Measurements from ENCODE around the gene MRPS24.

DNA sequence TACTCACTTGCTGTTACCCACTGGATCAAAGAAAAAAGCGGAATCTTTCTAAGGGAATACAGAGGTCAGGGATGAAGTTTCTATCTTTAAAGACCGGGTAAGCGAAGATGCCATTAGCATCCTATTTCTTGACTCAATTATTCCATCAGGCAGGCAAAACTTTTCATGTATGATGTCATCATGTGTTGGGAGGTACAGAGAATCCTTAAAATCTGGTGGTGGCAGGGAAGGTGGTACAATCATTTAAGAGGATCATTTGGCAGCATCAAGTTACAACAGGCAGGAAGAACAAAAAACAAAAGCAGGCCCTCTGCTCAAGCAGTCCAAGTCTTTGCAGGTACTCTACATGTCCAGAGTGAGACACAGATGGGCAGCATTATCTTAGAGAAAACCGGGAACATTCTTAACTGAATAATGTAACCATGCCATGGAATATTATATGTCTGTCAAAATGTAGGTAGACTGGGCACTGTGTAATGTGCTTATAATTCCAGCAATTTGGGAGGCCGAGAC is 33.3 kb upstream of the MRPS24 start:
- TF ChIP-seq CTCF (IDR thresholded peaks at IDR 0.05; ENCODE audit: low read depth, low read length, poor library complexity, severe bottlenecking) (no peak), EZH2phosphoT487 (IDR thresholded peaks at IDR 0.05; ENCODE audit: borderline replicate concordance, low read length) (no peak)
